HG02885 (cell line): Measurements from ENCODE around the gene ATP2C2.
"Not testable (repeated sequence)": the region's sequence is repeated elsewhere in the genome, so short reads cannot be mapped to it uniquely, and the experiment has no call there.

Experiments
- ATAC-seq: cut with Tn5 transposase; IDR thresholded peaks from one replicate; pipeline ENCODE4 v1.9.1; 2021; ENCODE audit warnings: mild to moderate bottlenecking; ENCODE audit not compliant: unreplicated experiment, poor library complexity

The ATP2C2 gene

DNA sequence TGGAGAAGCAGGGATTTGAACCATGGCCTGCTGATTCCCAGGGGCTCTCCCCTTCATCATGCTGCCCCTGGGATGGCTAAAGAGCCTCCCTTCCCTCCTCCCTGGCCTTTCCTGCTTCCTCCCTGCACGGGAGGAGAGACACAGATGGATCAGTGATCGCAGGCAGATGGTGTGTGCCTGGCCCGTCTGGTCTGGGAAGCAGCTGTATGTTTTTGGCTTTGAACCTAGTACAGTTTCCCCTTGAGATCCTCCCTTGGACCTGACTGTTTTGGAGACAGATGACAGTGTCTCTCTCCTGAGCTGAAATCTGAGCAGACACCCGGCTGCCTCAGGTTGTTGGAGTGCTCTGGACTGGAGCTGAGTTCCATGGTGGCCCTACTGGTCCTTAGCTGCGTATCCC is 29.0 kb upstream of the ATP2C2 start:
- ATAC-seq: no peak

DNA sequence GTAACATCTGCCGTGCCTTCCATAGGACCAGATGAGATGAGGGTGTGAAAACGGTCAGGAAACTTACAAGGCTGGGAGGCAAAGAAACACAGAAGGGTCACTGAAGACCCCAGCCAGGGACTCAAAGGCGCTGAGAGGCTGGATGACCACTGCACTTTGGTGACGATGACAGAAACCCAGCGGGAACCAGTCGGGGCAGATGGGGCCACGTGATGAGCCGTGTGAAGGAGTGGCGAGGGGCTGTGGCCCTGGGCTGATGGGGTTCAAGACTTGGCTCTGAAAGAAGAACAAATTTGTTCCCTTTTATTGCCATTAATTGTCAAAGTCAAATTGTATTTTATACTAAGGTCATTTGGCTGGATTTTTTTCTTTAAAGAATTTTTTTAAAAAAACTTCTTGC is 28.6 kb upstream of the ATP2C2 start:
- no peak for ATAC-seq

DNA sequence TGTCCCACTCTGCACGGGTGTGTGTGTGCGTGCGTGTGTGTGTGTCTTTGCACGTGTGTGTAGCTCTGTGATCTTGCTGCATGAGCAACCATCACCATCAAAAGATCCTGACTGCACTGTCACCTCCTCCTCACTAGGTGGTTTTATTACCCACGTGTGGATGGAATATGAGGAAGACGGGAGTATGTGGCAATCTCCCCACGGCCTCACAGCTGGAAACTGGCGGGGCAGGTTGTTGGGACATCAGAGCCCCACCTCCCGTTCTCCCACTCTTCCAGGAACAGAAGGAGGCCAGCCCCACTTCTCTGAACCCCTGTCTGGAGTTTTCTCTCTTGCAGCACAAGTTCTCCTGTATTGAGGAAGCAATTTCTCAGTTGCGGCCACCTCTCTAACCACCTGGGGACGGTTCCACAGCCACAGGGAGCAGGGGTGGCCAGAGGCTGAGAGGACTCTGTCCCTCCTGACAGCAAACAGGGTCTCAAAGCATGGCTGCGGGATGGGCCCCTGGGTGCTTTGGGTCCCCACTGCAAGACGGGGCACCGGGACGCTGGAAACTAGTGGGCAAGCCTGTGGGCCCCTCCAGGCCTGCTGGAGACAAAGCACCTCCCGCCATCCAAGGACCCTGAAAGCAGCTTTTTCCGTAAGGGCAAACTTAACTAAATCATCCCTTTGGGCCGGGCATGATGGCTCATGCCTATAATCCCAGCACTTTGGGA is 27.9 kb upstream of the ATP2C2 start:
- no peak for ATAC-seq

DNA sequence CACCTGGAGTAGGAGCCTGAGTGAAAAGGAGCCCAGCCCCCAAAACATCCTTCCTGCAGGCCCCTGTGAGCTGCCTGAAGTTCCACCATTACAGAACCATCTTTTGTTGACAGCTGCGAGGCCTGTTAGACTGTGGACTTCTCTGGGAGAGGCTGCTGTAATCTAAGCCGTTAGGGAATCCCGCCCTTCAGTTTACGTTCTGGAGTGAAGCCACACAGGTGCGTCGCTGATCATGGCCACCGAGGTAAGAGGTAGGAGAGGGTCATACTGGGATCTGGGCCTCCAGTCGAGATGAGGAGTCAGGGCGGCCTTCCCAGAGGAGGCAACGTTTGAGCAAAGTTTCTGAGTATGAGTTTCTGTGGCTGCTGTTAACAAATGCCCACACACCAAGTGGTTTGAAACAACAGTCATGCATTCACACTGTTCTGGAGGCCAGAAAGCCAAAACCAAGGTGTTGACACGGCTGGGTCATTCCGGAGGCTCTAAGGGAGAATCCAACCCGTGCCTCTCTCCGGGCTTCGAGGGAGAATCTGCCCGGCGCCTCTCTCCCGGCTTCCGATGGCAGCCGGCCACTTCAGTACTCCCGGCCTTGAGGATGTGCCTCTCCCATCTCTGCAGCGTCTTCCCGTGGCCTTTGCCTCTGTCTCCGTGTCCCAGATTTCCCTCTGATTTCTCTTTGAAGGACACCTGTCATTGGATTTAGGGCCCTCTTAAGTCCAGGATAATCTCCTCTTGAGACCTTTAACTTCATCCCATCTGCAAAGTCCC is 26.6 kb upstream of the ATP2C2 start:
- ATAC-seq: no peak

DNA sequence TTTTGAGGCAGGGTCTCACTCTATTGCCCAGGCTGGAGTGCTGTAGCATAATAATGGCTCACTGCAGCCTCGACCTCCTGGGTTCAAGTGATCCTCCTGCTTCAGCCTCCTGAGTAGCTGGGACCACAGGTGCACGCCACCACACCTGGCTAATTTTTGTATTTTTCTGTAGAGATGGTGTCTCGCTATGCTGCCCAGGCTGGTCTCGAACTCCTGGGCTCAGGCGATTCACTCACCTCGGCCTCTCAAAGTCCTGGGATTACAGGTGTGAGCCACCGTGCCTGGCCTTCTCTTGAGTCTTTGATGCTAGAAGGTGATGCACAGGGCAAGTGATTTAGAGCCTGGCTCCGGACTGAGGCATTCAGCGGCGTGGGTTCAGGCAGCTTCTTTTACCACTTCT is 24.5 kb upstream of the ATP2C2 start:
- ATAC-seq: not testable (repeated sequence)

DNA sequence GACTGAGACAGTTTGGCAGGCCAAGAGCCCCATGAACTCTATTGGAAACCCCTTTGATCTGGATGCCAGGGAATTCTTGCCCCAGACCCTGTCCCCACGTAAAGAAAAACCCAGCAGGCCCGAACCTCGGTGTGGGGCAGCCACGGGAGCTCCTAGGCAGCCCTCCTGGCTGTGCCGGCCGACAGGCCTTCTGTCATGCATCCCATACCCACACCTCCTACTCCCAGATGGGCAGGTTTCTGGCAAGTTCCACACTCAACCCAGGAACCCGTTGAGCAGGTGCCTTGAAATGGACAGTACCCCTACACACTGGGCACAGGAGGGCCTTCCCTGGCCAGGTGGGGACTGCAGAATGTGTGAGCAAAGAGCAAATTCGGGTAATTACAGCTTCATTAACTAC is 23.6 kb upstream of the ATP2C2 start:
- no peak for ATAC-seq

DNA sequence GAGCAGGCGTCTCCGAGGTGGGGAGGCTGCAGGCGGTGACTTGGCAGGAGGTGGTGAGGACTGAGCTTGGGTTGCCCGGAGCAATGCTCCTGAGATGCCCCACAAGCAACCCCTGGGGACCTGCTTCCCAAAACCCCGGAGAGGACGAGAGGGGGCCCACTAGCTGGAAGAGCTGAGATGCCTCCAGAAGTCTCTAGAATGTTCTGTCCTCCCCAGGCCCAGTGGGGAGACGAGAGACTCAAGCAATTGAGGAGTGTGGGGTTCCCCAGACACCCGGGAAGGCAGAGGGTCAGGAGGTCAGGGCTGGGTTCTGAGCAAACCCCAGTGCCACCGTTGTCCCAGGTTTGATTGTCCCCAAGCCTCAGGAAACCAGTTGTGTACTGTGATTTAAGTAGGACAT is 21.2 kb upstream of the ATP2C2 start:
- no peak for ATAC-seq

DNA sequence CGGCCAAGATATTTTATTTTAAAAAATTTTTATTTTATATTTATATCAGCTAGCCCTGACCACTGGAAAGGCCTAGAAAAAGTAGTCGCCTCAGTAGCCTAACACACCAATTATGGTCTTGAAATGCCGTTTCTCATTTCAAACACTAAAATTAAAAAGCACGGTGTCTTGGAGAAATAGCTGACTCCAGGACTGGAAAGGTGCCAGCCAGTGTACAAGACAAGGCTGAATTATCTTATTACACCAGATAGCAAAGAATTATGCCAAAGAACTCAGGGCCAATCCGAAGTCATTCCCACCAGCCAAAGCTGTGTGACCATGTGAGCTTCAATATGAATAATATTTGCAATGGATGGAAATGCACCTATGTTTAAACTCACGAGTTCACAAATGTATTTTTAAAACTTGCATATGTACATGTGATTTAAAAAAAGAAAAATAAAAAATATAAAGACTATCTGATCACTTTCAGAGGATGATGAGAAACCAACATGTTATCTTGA is 19.9 kb upstream of the ATP2C2 start:
- no peak for ATAC-seq

DNA sequence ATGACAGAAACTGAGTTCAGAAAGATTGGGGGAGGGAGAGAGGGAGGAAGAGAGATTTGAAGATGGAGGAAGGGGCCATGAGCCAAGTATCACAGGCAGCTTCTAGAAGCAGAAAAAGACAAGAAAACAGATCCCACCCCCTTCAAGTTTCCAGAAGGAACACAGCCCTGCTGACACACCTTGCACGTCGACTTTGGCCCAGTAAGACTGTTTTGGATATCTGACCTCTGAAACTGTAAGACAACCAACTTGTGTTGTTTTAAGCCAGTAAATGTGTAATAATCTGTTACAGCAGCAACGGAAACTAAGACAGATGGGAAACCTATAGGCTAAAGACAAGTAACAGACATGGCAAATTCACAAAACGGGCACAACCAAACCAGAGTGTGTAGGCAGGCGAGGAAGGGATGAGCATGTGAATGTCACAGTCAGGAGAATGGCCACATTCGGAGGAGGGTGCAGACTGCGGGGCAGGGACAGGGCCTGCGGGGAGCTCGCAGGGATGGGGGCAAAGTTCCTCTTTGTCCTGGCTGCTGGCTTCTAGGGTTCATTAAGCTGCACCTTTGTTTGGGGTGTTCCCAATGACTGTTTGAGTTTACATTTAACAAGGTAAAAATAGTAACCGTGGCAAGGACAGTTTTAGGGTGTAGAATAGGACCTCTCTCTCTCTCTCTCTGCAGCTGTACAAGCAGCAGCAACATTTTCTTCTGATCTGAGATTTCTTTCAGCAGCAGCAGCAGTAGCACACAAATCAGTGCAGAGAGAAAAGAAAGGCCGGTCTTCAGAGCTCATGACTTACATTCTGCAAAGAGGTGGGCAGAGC is 18.3 kb upstream of the ATP2C2 start:
- no peak for ATAC-seq

DNA sequence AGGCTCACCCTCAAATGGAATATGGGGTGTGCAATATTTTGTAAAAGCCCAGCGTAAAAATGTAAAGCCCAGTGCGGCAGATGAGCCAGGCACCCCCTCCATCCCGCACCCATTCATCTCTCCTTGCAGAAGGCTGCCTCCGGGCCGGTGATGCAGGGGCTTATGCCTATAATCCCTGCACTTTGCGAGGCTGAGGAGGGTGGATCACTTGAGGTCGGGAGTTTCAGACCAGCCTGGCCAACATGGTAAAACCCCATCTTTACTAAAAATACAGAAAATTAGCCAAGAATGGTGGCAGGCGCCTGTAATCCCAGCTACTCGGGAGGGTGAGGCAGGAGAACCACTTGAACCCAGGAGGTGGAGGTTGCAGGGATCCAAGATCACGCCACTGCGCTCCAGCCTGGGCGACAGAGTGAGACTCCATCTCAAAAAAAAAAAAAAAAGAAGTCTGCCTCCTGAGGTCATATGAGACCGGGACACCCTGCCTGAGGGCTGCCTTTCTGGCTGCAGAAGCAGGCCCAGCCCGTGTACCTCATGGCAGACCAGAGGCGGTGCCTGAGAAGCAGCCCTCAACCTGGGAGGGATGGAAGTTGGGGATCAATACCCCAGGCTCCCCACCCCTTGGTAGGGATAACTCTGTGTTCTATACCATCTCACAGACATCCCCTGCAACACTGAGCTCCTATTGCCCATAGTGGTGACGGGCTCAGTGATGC is 17.5 kb upstream of the ATP2C2 start:
- ATAC-seq: no peak

DNA sequence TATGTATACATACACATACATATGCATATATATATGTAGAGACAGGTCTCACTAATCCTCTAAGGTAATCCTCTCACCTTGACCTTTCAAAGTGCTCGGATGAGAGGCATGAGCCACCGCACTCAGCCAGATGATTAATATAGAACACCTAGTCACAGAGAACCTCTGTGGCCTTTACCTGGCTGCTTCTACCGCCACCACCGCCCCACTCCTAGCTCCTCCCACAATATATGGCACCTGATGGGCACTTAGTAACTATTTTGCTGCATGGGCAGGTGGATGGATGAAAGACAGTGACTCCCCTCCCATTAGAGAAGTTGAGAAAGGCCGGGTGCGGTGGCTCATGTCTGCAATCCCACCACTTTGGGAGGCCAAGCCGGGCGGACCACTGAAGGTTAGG is 16.7 kb upstream of the ATP2C2 start:
- ATAC-seq: no peak

DNA sequence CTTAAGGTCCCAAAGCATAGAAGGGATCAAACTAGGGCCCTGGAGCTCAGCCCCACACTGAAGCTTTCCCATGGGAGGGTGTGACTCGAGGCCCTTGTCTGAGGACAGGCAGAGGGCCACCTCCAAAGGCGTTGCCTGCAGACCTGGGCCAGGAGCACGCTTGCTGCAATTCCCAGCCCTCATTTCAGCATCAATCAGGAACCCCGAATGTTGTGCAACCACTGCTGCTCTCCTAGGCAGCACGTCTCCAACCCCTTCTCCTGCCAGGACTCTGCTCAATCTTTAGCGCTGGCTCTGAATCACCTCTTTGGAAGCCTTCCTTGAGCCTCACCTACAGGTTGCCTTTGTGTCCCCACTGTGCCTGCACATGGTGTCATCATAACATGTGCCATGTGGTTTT is 14.0 kb upstream of the ATP2C2 start:
- no peak for ATAC-seq

DNA sequence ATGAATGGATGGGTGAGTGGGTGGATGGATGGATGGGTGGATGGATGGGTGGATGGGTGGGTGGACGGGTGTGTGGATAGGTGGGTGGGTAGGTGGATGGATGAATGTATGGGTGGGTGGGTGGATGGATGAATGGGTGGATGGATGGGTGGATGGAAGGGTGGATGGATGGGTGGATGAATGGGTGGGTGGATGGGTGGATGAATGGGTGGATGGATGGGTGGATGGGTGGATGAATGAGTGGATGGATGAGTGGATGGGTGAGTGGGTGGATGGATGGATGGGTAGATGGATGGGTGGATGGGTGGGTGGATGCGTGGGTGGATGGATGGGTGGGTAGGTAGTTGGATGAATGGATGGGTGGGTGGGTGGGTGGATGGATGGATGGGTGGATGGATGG is 13.2 kb upstream of the ATP2C2 start:
- ATAC-seq: no peak

DNA sequence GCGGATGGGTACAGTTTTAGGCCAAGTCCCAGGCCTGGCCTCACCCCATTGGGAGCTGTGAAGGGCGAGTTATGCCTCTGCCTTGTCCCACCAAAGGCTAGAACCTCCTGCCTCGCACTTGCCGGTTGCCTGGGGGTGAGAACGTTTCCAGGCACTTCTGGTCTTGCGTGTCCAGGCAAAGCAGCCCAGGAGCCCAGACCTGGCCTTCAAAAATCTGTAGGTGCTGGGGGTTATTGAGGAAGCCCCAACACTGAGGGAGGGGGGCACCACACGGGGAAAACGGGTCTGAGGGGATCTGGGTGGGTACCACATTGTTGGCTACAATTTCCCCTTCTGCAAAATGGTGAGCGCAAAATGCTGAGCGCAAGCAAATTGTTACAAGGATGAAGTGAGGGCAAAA is 12.2 kb upstream of the ATP2C2 start:
- ATAC-seq: no peak

DNA sequence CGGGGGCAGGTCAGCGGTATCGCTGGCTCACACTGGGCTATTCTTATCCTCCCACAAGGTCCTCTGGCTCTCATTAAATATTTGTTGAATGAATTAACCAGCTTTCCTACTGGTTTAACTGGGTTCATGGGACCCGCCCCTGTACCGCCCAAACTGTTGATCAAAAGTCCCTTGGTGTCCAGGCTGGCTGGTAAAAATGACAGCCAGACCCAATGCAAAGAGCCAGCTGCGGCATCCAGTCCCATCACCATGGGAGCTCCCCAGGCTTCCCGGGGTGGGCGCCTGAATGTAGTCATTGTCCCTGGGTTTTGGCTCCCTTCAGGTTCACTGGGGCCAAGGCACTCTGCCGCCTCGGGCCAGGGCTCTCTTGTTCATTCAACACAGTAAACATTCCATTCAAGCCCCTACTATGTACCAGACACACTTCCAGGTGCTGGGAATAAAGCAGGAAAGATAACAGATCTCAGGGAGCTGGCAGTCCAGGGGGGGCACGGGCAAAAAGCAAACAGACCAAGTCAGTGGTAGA is 11.7 kb upstream of the ATP2C2 start:
- no peak for ATAC-seq

DNA sequence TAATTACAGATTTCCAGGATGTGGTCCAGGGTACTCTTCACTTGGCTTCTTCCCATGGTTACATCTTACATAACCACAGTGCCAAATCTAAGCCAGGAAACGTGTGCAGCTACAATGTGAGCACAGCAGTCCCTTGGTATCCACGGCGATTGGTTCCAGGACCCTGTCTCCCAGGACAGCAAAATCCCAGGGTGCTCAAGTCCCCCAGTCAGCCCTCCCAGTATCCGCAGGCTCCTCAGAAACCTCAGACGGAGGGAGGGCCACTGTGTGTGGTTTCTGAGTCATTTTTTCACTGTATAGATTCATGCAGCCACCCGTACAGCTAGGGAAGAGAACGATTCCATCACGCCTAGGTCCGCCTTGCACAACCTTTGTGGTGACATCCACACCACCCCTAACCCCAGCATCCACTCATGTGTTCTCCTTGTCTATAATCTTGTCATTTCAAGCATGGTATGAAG is 11.1 kb upstream of the ATP2C2 start:
- ATAC-seq: no peak

DNA sequence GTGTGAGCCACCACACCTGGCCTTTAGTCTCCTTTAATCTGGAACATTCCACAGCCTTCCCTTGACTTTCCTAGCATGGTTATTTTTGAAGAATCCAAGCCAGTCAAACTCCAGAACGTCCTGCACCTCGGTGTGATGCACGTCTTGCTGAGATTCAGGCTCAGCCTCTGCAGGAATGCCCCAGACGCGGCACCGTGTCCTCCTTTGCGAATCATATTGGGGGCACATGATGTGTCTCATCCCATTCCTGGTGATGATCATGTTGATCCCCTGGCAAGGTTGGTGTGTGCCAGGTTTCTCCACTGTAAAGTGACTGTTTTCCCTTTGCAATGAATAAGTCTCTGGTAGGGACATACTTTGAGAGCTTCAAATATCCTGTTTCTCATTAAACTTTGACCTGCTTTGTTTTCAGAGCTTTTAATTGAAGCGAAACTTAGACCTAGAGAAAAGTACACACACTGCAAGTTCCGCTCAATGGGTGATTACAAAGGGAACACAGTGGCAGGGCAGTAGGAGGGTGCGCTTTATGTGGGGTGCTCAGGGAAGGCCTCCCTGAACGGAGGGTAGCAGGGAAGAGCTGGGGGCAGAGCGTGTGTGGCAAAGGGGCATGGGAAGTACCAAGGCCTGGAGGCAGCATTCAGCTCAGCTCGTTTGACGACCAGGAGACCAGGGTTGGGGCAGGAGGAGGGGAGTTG is 9.6 kb upstream of the ATP2C2 start:
- no peak for ATAC-seq

DNA sequence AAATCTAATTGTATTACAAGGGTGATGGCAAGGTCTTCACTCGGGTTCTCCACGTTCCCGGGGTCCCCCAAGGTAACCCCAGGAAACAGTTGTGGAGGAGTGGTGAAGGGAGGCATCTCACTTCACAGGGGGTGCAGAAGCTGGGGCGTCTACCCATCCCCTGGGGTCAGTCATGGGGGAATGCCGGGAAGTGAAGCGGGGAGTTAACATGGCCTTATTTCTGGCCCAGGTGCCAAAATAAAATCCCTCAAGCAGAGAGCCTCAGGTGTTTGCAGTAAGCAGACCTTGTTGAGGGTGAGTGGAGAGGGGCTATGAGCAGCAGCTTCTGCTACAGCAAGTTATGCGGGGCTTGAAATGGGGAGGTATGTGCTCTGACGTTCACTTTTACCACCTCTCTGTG is 9.0 kb upstream of the ATP2C2 start:
- no peak for ATAC-seq

DNA sequence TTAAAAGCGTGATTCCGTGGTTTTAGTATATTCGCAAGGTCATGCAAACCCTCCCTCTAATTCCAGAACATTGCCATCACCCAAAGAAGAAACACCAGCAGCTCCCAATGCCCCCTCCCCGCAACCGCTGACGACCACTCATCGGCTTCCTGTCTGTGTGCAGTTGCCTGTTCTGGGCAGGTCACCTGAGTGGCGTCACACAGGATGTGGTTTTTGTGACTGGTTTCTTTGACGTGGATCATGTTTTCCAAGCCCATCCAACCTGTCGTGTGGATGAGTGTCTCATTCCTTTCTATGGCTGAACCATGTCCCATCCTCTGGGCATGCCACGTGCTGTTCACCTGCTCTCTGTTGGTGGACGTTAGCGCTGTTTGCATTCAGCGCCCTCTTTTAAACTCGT is 8.2 kb upstream of the ATP2C2 start:
- no peak for ATAC-seq
